ENCODE data around the gene YIF1A.

Gene YIF1A

GRCh38 chr11:66288671-66289547 is at the start of gene YIF1A:
Gene YIF1A, minus strand, starts transcription at chr11:66289143. Its CDS starts 158 bp downstream, at chr11:66288985.
- Histone ChIP-seq H3K27ac (ENCODE audit: low read length) (peak within 1 kb of the TSS; percentile 88), H3K36me3 (ENCODE audit: control insufficient read depth in 2 of 2, insufficient read depth in 2 of 2, low read length in 2 of 2) (peaks cover 0 to 8% of the 10 kb centered on the region in 2 donors), H3K27me3 (ENCODE audit: control insufficient read depth in 1 of 2, insufficient read depth in 2 of 2, low read length in 2 of 2) (peaks cover 15 to 25% of the 10 kb centered on the region in 2 donors), H3K4me3 (ENCODE audit: low read length in 2 of 2) (peak within 1 kb of the TSS; percentile 91 to 92), H3K4me1 (ENCODE audit: control insufficient read depth, insufficient read depth, low read length) (peaks cover 48% of the 10 kb centered on the region), H3K9me3 (ENCODE audit: control insufficient read depth in 2 of 2, low read length in 2 of 2) (no peaks in the 10 kb centered on the region), H3K9ac (ENCODE audit: low read length in 2 of 2) (peak within 1 kb of the TSS; percentile 89 to 95)

- H3K27me3 ChIP-seq (ENCODE audit: control insufficient read depth in 1 of 2, insufficient read depth in 2 of 2, low read length in 2 of 2) = no peaks in the 10 kb centered on the region
- peaks cover 22% of the 10 kb centered on the region for H3K4me1 ChIP-seq (ENCODE audit: control insufficient read depth, insufficient read depth, low read length)
- no peak overlapping the region for H3K9ac ChIP-seq (ENCODE audit: low read length in 2 of 2)
- H3K36me3 ChIP-seq (ENCODE audit: control insufficient read depth in 2 of 2, insufficient read depth in 2 of 2, low read length in 2 of 2) = peaks cover 31 to 34% of the 10 kb centered on the region in 2 donors
- H3K27ac ChIP-seq (ENCODE audit: low read length) = no peak overlapping the region
- no peaks in the 10 kb centered on the region for H3K9me3 ChIP-seq (ENCODE audit: control insufficient read depth in 2 of 2, low read length in 2 of 2)
- peak overlapping the region in 1 of 2 donors; percentile 77 for H3K4me3 ChIP-seq (ENCODE audit: low read length in 2 of 2)
Measured at GRCh38 chr11:66337103-66337899, 48.4 kb upstream of the YIF1A start.

- peak within 1 kb of the TSS; percentile 57 to 72 for H3K9ac ChIP-seq (ENCODE audit: low read length in 2 of 2)
- peaks cover 22% of the 10 kb centered on the region for H3K4me1 ChIP-seq (ENCODE audit: control insufficient read depth, insufficient read depth, low read length)
- H3K9me3 ChIP-seq (ENCODE audit: control insufficient read depth in 2 of 2, low read length in 2 of 2) = no peaks in the 10 kb centered on the region
- no peaks in the 10 kb centered on the region for H3K27me3 ChIP-seq (ENCODE audit: control insufficient read depth in 1 of 2, insufficient read depth in 2 of 2, low read length in 2 of 2)
- H3K36me3 ChIP-seq (ENCODE audit: control insufficient read depth in 2 of 2, insufficient read depth in 2 of 2, low read length in 2 of 2) = peaks cover 25 to 26% of the 10 kb centered on the region in 2 donors
- H3K4me3 ChIP-seq (ENCODE audit: low read length in 2 of 2) = peak within 1 kb of the TSS; percentile 73 to 77
- peak within 1 kb of the TSS; percentile 55 for H3K27ac ChIP-seq (ENCODE audit: low read length)
Measured at GRCh38 chr11:66336234-66337102, 47.5 kb upstream of the YIF1A start, which contains the start of gene RIN1. Gene RIN1, minus strand, starts transcription at chr11:66336434. Its CDS starts 32 bp downstream, at chr11:66336402.

GRCh38 chr11:66335531-66336233 is 46.7 kb upstream of the YIF1A start:
- H3K4me1 ChIP-seq (ENCODE audit: control insufficient read depth, insufficient read depth, low read length) = peaks cover 22% of the 10 kb centered on the region
- peak overlapping the region; percentile 73 to 77 for H3K4me3 ChIP-seq (ENCODE audit: low read length in 2 of 2)
- peak overlapping the region; percentile 55 for H3K27ac ChIP-seq (ENCODE audit: low read length)
- no peaks in the 10 kb centered on the region for H3K27me3 ChIP-seq (ENCODE audit: control insufficient read depth in 1 of 2, insufficient read depth in 2 of 2, low read length in 2 of 2)
- H3K9ac ChIP-seq (ENCODE audit: low read length in 2 of 2) = peak overlapping the region; percentile 57 to 72
- no peaks in the 10 kb centered on the region for H3K9me3 ChIP-seq (ENCODE audit: control insufficient read depth in 2 of 2, low read length in 2 of 2)
- peaks cover 18 to 21% of the 10 kb centered on the region in 2 donors for H3K36me3 ChIP-seq (ENCODE audit: control insufficient read depth in 2 of 2, insufficient read depth in 2 of 2, low read length in 2 of 2)

GRCh38 chr11:66334605-66335442 is 45.9 kb upstream of the YIF1A start:
- Histone ChIP-seq H3K4me3 (ENCODE audit: low read length in 2 of 2) (peak overlapping the region; percentile 73 to 77), H3K9me3 (ENCODE audit: control insufficient read depth in 2 of 2, low read length in 2 of 2) (no peaks in the 10 kb centered on the region), H3K9ac (ENCODE audit: low read length in 2 of 2) (no peak overlapping the region), H3K36me3 (ENCODE audit: control insufficient read depth in 2 of 2, insufficient read depth in 2 of 2, low read length in 2 of 2) (peaks cover 11 to 12% of the 10 kb centered on the region in 2 donors), H3K4me1 (ENCODE audit: control insufficient read depth, insufficient read depth, low read length) (peaks cover 22% of the 10 kb centered on the region), H3K27ac (ENCODE audit: low read length) (no peak overlapping the region), H3K27me3 (ENCODE audit: control insufficient read depth in 1 of 2, insufficient read depth in 2 of 2, low read length in 2 of 2) (no peaks in the 10 kb centered on the region)

GRCh38 chr11:66333896-66334604 is 45.1 kb upstream of the YIF1A start:
- no peak overlapping the region for H3K27ac ChIP-seq (ENCODE audit: low read length)
- peaks cover 5 to 8% of the 10 kb centered on the region in 2 donors for H3K36me3 ChIP-seq (ENCODE audit: control insufficient read depth in 2 of 2, insufficient read depth in 2 of 2, low read length in 2 of 2)
- peaks cover 22% of the 10 kb centered on the region for H3K4me1 ChIP-seq (ENCODE audit: control insufficient read depth, insufficient read depth, low read length)
- no peaks in the 10 kb centered on the region for H3K27me3 ChIP-seq (ENCODE audit: control insufficient read depth in 1 of 2, insufficient read depth in 2 of 2, low read length in 2 of 2)
- no peaks in the 10 kb centered on the region for H3K9me3 ChIP-seq (ENCODE audit: control insufficient read depth in 2 of 2, low read length in 2 of 2)
- H3K9ac ChIP-seq (ENCODE audit: low read length in 2 of 2) = no peak overlapping the region
- no peak overlapping the region for H3K4me3 ChIP-seq (ENCODE audit: low read length in 2 of 2)

- Histone ChIP-seq H3K9me3 (ENCODE audit: control insufficient read depth in 2 of 2, low read length in 2 of 2) (no peaks in the 10 kb centered on the region), H3K4me3 (ENCODE audit: low read length in 2 of 2) (no peak overlapping the region), H3K36me3 (ENCODE audit: control insufficient read depth in 2 of 2, insufficient read depth in 2 of 2, low read length in 2 of 2) (peaks cover 4 to 6% of the 10 kb centered on the region in 2 donors), H3K4me1 (ENCODE audit: control insufficient read depth, insufficient read depth, low read length) (peaks cover 27% of the 10 kb centered on the region), H3K27ac (ENCODE audit: low read length) (no peak overlapping the region), H3K27me3 (ENCODE audit: control insufficient read depth in 1 of 2, insufficient read depth in 2 of 2, low read length in 2 of 2) (no peaks in the 10 kb centered on the region), H3K9ac (ENCODE audit: low read length in 2 of 2) (no peak overlapping the region)
Measured at GRCh38 chr11:66333220-66333877, 44.4 kb upstream of the YIF1A start.

GRCh38 chr11:66332371-66333219 is 43.7 kb upstream of the YIF1A start:
- peaks cover 4 to 5% of the 10 kb centered on the region in 2 donors for H3K36me3 ChIP-seq (ENCODE audit: control insufficient read depth in 2 of 2, insufficient read depth in 2 of 2, low read length in 2 of 2)
- peaks cover 34% of the 10 kb centered on the region for H3K4me1 ChIP-seq (ENCODE audit: control insufficient read depth, insufficient read depth, low read length)
- H3K27ac ChIP-seq (ENCODE audit: low read length) = no peak overlapping the region
- no peak overlapping the region for H3K4me3 ChIP-seq (ENCODE audit: low read length in 2 of 2)
- H3K9me3 ChIP-seq (ENCODE audit: control insufficient read depth in 2 of 2, low read length in 2 of 2) = no peaks in the 10 kb centered on the region
- no peaks in the 10 kb centered on the region for H3K27me3 ChIP-seq (ENCODE audit: control insufficient read depth in 1 of 2, insufficient read depth in 2 of 2, low read length in 2 of 2)
- H3K9ac ChIP-seq (ENCODE audit: low read length in 2 of 2) = no peak overlapping the region

All from stomach smooth muscle (tissue), 2 donors.